Endometrium (tissue), 2 donors: ENCODE data around the gene AJM1.
"Not testable (repeated sequence)": the region's sequence is repeated elsewhere in the genome, so short reads cannot be mapped to it uniquely, and the experiment has no call there.

ENCODE experiments used
- FAIRE-seq: peaks from 2 replicates; lab custom pipeline; 2012; peaks lifted over from hg19 to GRCh38; lab: Jason Lieb, UNC
- donor health status: control.
- donor health status: control.

Gene AJM1

DNA sequence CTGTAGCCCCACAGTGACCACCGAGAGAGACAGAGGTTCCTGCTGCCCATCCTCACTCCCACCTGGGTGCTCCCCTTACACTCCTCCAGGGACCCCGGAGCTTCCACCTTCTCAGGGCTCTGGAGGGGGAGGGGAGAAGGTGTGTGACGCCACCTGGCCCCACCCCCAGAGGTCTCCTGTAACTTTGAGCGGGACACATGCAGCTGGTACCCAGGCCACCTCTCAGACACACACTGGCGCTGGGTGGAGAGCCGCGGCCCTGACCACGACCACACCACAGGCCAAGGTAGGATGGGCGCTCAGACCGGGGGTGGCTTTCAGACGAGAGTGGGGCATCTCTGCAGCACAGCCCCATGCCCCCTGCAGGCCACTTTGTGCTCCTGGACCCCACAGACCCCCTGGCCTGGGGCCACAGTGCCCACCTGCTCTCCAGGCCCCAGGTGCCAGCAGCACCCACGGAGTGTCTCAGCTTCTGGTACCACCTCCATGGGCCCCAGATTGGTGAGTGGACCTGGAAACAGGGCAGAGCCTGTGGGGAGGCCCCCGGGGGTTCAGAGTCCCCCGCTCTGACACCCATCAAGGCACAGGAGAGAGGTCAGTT is 14.4 kb downstream of the AJM1 start:
- no peak for FAIRE-seq

- FAIRE-seq = no peak
Measured at GRCh38 chr9:136857166-136857565, 14.9 kb downstream of the AJM1 start.

DNA sequence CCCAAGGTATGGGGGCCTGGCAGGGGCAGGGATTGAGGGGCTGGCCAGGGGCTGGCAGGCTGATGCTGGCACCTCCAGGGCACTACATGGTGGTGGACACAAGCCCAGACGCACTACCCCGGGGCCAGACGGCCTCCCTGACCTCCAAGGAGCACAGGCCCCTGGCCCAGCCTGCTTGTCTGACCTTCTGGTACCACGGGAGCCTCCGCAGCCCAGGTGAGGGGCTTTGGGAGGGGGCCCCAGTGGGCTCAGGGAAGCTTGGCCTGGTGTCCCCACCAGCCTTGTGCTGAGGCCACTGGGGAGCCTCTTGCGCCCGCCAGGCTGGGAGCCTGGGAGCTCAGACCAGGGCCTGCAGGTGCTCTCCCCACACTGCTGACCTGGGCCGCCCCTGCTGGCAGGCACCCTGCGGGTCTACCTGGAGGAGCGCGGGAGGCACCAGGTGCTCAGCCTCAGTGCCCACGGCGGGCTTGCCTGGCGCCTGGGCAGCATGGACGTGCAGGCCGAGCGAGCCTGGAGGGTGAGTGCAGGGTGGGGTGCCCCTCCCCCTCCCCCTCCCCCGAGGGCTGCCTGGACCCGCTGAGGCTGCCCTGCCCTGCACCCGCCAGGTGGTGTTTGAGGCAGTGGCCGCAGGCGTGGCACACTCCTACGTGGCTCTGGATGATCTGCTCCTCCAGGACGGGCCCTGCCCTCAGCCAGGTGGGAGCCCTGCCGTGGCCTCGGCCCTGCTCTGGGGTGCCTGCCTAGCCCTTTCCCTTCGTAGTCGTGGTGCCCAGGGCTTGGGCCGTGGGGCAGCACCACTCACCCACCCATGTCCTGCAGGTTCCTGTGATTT is 15.5 kb downstream of the AJM1 start:
- no peak for FAIRE-seq

GRCh38 chr9:136858452-136858843 is 16.2 kb downstream of the AJM1 start:
- no peak for FAIRE-seq

- FAIRE-seq = no peak
Measured at GRCh38 chr9:136858844-136859757, 16.8 kb downstream of the AJM1 start.

- no peak for FAIRE-seq
Measured at GRCh38 chr9:136860529-136860928, 18.3 kb downstream of the AJM1 start.

GRCh38 chr9:136860933-136861873 is 18.9 kb downstream of the AJM1 start:
- no peak for FAIRE-seq

DNA sequence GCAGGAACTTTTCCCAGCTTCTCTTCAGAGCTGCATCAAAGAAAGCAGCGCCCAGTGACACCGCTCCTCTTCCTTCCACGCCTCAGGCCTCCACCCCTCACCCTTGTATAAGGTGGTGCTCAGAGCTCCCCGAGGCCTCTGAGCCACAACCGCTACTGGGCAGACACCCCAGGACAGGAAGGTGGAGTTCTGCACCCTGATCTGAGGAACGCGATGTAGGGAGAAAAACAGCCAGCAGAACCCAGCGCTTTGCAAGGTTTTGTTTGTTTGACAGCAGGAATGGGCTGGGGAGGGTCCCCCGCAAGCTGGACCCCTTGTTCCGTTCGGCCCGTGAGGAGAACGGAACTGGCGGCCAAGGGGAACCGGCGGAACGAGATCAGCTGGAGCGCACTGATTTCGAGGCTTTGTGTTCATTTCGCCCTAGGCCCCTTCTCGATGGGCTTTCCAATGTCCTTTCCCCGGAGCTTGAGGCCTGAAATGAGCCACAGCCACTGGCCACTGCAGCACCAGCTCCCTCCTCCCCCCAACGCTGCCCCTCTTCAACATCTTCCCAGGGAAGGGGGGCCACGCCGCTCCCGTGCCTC is 19.7 kb downstream of the AJM1 start:
- FAIRE-seq = no peak

GRCh38 chr9:136862849-136863622 is 20.8 kb downstream of the AJM1 start:
- FAIRE-seq = no peak

DNA sequence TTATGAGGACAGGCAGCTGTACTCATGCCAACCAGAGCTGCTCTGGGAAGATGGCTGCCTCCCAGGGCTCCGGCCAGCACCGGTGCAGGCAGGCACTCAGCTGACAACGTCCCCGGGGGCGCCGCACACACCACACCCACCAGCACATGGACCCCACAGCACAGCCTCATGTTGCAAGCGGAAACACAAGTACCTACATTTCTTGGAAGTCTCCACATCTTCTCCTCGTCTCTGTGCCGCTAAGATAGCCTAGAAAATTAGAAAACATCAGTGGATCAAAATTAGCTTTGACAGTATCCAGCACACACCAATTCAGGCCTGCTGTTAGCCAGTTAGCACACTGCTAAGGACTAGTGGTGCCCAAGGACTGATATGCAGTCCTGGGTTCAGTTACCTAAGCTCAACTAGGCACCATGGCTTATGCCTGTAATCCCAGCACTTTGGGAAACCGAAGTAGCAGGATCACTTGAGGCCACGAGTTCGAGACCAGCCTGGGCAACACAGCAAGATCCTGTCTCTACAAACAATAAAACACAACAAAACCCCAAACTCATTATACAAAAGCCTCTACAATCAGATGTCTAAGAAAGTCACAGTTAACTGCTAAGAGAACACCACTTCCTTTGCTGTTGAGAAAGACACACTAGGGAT is 21.5 kb downstream of the AJM1 start:
- FAIRE-seq = no peak

DNA sequence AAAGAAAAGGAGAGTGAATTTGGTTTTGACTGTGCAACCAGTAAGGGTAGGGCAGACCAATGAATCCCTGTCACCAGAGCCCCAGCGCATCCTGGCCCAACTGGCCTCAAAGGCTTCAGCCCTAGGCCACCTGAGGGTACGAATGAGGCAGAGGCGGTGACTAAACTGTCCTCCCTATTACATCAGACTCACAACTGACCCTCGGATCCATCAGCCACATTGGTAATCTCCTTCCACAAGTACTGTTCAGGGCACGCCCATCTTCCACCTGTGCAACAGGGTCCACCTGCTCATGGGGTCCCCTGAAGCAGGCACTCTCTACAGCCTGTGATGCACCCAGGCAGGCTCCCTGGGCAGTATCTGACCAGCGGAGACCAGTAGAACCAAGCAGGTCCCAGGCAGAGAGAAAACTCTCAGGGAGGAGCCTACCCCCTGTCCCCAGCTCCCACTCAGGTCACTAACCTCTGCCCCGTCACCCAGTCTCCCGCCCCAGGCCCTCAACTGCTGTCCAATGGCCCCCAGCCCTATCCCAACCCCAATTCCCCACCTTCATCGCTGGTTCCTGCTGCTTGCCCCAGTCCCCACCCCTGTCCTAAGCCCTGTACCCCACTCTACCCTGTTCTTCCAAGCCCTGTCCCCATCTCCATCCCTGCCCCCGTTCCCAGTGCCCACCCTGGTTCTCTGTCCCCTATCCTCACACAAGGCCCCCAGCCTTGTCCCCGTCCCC is 22.9 kb downstream of the AJM1 start:
- no peak for FAIRE-seq

DNA sequence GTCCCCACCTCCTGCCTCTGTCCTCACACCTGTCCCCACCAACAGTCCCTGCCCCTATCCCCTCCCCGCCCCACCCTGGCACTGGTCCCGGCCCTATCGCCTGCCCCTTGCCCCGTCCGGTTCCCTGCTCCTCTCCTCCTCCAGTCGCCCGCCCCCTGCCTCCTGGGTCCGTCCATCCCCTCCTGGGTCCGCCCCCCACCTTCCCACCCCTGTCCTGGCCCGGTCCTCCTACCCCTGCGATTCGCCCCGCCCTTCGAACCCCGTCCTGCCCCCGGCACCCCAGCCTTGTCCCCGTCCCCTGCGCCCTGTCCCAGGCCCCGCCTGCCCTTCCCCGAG is 23.5 kb downstream of the AJM1 start:
- FAIRE-seq = no peak

DNA sequence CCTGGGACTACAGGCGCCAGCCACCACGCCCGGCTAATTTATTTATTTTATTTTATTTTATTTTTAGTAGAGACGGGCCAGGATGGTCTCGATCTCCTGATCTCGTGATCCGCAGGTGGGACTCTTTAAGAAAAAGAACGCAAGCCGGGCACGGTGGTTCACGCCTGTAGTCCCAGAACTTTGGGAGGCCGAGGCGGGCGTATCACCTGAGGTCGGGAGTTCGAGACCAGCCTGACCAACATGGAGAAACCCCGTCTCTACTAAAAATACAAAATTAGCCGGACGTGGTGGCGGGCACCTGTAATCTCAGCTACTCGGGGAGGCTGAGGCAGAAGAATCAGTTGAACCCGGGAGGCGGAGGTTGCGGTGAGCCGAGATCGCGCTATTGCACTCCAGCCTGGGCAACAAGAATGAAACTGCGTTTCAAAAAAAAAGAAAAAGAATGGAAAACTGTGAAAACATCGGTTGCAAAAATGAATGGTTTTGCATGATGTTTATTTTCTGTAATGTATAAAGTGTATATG is 24.7 kb downstream of the AJM1 start:
- not testable (repeated sequence) for FAIRE-seq

- no peak for FAIRE-seq
Measured at GRCh38 chr9:136867480-136867879, 25.2 kb downstream of the AJM1 start.

DNA sequence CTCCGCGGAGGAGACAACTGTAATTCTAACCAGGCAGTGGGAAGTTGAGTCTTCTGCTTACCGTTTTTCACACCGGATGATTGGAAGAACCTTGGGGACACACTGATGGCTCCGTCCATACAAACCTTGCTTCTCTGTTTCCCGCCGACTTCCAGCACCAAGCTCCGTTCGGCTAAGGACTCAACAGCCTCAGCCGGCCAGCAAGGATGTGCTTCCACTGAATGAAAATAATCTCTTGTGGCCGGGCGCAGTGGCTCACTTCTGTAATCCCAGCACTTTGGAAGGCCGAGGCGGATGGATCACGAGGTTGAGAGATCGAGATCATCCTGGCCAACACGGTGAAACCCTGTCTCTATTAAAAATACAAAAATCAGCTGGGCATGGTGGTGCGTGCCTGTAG is 25.6 kb downstream of the AJM1 start:
- FAIRE-seq = no peak

- no peak for FAIRE-seq
Measured at GRCh38 chr9:136868644-136869043, 26.4 kb downstream of the AJM1 start.

GRCh38 chr9:136869611-136870010 is 27.3 kb downstream of the AJM1 start:
- FAIRE-seq = not testable (repeated sequence)

GRCh38 chr9:136875155-136875554 is 32.9 kb downstream of the AJM1 start:
- FAIRE-seq = no peak

GRCh38 chr9:136876476-136876875 is 34.2 kb downstream of the AJM1 start:
- no peak for FAIRE-seq
